H9 (cell line): ENCODE measurements around the gene FILIP1. TPM values are rescaled to one million over a fixed set of nuclear protein-coding genes. Genes with fewer than 3 reads are reported as not detected.

Experiments
- DNase-seq: peaks from one replicate; pipeline ENCODE4 v3.0.0-alpha.2; 2017
- H2AFZ ChIP-seq: one replicate; pipeline ENCODE4 v1.6.1; 2013; ENCODE audit warnings: mild to moderate bottlenecking, low read length, control low read depth, moderate library complexity
- H2AK5ac ChIP-seq: 2 replicates; pipeline ENCODE4 v1.6.1; 2013; ENCODE audit warnings: low read length, control low read depth, mixed read lengths; ENCODE audit not compliant: insufficient read length
- H2BK120ac ChIP-seq: one replicate; pipeline ENCODE4 v1.6.1; 2013; ENCODE audit warnings: low read depth, mild to moderate bottlenecking, low read length, control low read depth, inconsistent platforms; ENCODE audit not compliant: poor library complexity, severe bottlenecking
- H2BK12ac ChIP-seq: 2 replicates; pipeline ENCODE4 v1.6.1; 2013; ENCODE audit warnings: low read length, control low read depth, mixed read lengths, low read depth; ENCODE audit not compliant: insufficient read length
- H2BK15ac ChIP-seq: 2 replicates; pipeline ENCODE4 v1.6.1; 2013; ENCODE audit warnings: low read depth, low read length, control low read depth
- H2BK20ac ChIP-seq: one replicate; pipeline ENCODE4 v1.6.1; 2013; ENCODE audit warnings: low read depth, mild to moderate bottlenecking, low read length, control low read depth, inconsistent platforms; ENCODE audit not compliant: poor library complexity, severe bottlenecking
- H2BK5ac ChIP-seq: 2 replicates; pipeline ENCODE4 v1.6.1; 2013; ENCODE audit warnings: low read length, control low read depth, mixed read lengths; ENCODE audit not compliant: insufficient read length
- H3K14ac ChIP-seq: 2 replicates; pipeline ENCODE4 v1.6.1; 2013; ENCODE audit warnings: low read length, control low read depth; ENCODE audit not compliant: insufficient read depth
- H3K18ac ChIP-seq: 2 replicates; pipeline ENCODE4 v1.6.1; 2013; ENCODE audit warnings: low read depth, mild to moderate bottlenecking, mixed read lengths, low read length, control low read depth; ENCODE audit not compliant: insufficient read length
- H3K23ac ChIP-seq: 2 replicates; pipeline ENCODE4 v1.6.1; 2013; ENCODE audit warnings: low read length, control low read depth, mixed read lengths, low read depth; ENCODE audit not compliant: insufficient read length
- H3K23me2 ChIP-seq: 2 replicates; pipeline ENCODE4 v1.6.1; 2013; ENCODE audit warnings: low read depth, mild to moderate bottlenecking, mixed read lengths, low read length, control low read depth; ENCODE audit not compliant: insufficient read length, poor library complexity, severe bottlenecking
- H3K27ac ChIP-seq: 2 replicates; pipeline ENCODE4 v1.5.1; 2013; ENCODE audit warnings: low read length, control low read depth, mixed read lengths, low read depth; ENCODE audit not compliant: insufficient read length
- H3K27me3 ChIP-seq: 2 replicates; pipeline ENCODE4 v1.6.1; 2013; ENCODE audit warnings: low read length, control low read depth, inconsistent platforms; ENCODE audit not compliant: insufficient read depth
- H3K4ac ChIP-seq: 2 replicates; pipeline ENCODE4 v1.6.1; 2013; ENCODE audit warnings: low read depth, mild to moderate bottlenecking, control low read depth, inconsistent platforms, low read length, moderate library complexity
- H3K4me1 ChIP-seq: 2 replicates; pipeline ENCODE4 v1.6.1; 2013; ENCODE audit warnings: low read length, control low read depth, inconsistent platforms; ENCODE audit not compliant: insufficient read depth
- H3K4me2 ChIP-seq: 2 replicates; pipeline ENCODE4 v1.6.1; 2013; ENCODE audit warnings: low read length, control low read depth, mixed read lengths; ENCODE audit not compliant: insufficient read length, insufficient read depth
- H3K56ac ChIP-seq: 2 replicates; pipeline ENCODE4 v1.6.1; 2013; ENCODE audit warnings: low read depth, mild to moderate bottlenecking, mixed read lengths, low read length, control low read depth; ENCODE audit not compliant: insufficient read length
- H3K79me1 ChIP-seq: 2 replicates; pipeline ENCODE4 v1.6.1; 2013; ENCODE audit warnings: low read depth, mild to moderate bottlenecking, moderate library complexity, low read length, control low read depth, inconsistent platforms; ENCODE audit not compliant: insufficient read depth, poor library complexity, severe bottlenecking
- H3K79me2 ChIP-seq: 2 replicates; pipeline ENCODE4 v1.6.1; 2013; ENCODE audit warnings: low read length, control low read depth, inconsistent platforms; ENCODE audit not compliant: insufficient read depth
- H3K9ac ChIP-seq: 2 replicates; pipeline ENCODE4 v1.6.1; 2013; ENCODE audit warnings: low read length, control low read depth, mixed read lengths; ENCODE audit not compliant: insufficient read length; ENCODE audit errors: extremely low read depth
- H3K9me3 ChIP-seq: one replicate; pipeline ENCODE4 v1.6.1; 2013; ENCODE audit warnings: low read depth, low read length, inconsistent platforms; ENCODE audit not compliant: control insufficient read depth
- H3T11ph ChIP-seq: one replicate; pipeline ENCODE4 v1.6.1; 2013; ENCODE audit warnings: mild to moderate bottlenecking, low read length, control low read depth, inconsistent platforms
- H4K20me1 ChIP-seq: one replicate; pipeline ENCODE4 v1.6.1; 2013; ENCODE audit not compliant: control insufficient read depth, insufficient read length, insufficient read depth
- H4K5ac ChIP-seq: 2 replicates; pipeline ENCODE4 v1.6.1; 2013; ENCODE audit warnings: low read depth, mild to moderate bottlenecking, mixed read lengths, low read length, control low read depth; ENCODE audit not compliant: insufficient read length
- H4K8ac ChIP-seq: replicated peaks from 2 replicates; pipeline ENCODE4 v1.6.1; 2013; ENCODE audit warnings: low read length, control low read depth, mixed read lengths, low read depth; ENCODE audit not compliant: insufficient read length
- H4K91ac ChIP-seq: 2 replicates; pipeline ENCODE4 v1.6.1; 2013; ENCODE audit warnings: low read depth, mild to moderate bottlenecking, moderate library complexity, mixed read lengths, low read length, control low read depth; ENCODE audit not compliant: insufficient read length
- H3K27ac Mint-ChIP-seq, 3 experiments: 2 replicates in 2 of 3; 3 replicates in 1 of 3; pipeline ENCODE4 v1.8.0; 2020 to 2021; ENCODE audit warnings: mixed read lengths in 3 of 3, mild to moderate bottlenecking in 1 of 3, moderate library complexity in 1 of 3
- H3K27me3 Mint-ChIP-seq: 2 replicates; pipeline ENCODE4 v1.8.0; 2021; ENCODE audit warnings: low read depth, mild to moderate bottlenecking, moderate library complexity, mixed read lengths
- H3K36me3 Mint-ChIP-seq, 3 experiments: 2 replicates in 2 of 3; 3 replicates in 1 of 3; pipeline ENCODE4 v1.8.0; 2020 to 2021; ENCODE audit warnings: low read depth in 3 of 3, mixed read lengths in 3 of 3; ENCODE audit not compliant: insufficient read depth in 1 of 3
- H3K4me1 Mint-ChIP-seq, 2 experiments: 2 replicates each; pipeline ENCODE4 v1.8.0; 2020; ENCODE audit warnings: mixed read lengths in 2 of 2
- H3K4me3 Mint-ChIP-seq, 2 experiments: 2 replicates in 1 of 2; 3 replicates in 1 of 2; pipeline ENCODE4 v1.8.0; 2020 to 2021; ENCODE audit warnings: mild to moderate bottlenecking in 2 of 2, mixed read lengths in 2 of 2, moderate library complexity in 1 of 2
- H3K9me3 Mint-ChIP-seq, 2 experiments: 2 replicates in 1 of 2; 3 replicates in 1 of 2; pipeline ENCODE4 v1.8.0; 2020; ENCODE audit warnings: mild to moderate bottlenecking in 2 of 2, mixed read lengths in 2 of 2, moderate library complexity in 1 of 2
- CTCF ChIP-seq: fragments of 200-600 bp; sonication (generic); conservative IDR thresholded peaks from 3 replicates; pipeline ENCODE4 v1.8.0; 2021; ENCODE audit warnings: antibody characterized with exemption, mild to moderate bottlenecking
- WGBS: extraction: QIAGEN DNeasy Blood & Tissue Kit; methylation state at CpG from one replicate; pipeline ENCODE4 v1.1.7; 2013; ENCODE audit warnings: missing lambda C conversion rate, low lambda C conversion rate, mixed read lengths; ENCODE audit not compliant: insufficient read length; ENCODE audit errors: extremely low coverage; 5-methylcytosine and 5-hydroxymethylcytosine counted together
- total RNA-seq: library from RNA; stranded (reverse); gene quantifications from 2 replicates; pipeline ENCODE4 v1.2.1, GENCODE V29; 2021

FILIP1 gene
- total RNA-seq, 1 experiment from 2014 or later = 10.5 TPM

DNA sequence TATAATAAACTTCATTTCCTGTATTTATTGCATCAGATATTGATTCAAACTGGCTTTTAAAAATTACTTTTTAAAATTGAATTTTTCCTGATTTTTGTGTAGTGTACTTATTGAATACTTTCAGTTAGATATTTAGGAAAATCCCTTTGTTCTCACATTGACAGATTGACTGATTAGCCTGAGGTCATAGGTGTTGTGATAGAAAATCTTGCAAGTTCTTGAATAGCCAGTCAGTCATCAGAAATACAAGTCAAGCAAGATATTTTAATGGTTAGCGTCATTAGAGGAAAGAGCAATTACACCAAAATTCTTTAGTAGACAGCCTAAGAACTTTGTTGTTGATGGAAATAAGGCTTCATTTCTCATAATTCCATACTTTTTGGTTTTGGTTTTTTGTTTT lies 205.6 kb downstream of the FILIP1 start:
- H3K27me3 ChIP-seq = no peaks in the 10 kb centered on the region
- no peak overlapping the region for H2BK5ac ChIP-seq
- no peak overlapping the region for H3K18ac ChIP-seq
- H4K91ac ChIP-seq = no peak overlapping the region
- peaks cover 2% of the 10 kb centered on the region; the same call in 1 of the 2 replicates for H3K4me1 ChIP-seq
- no peak overlapping the region for H2AK5ac ChIP-seq
- no peak overlapping the region for H4K8ac ChIP-seq
- H2BK15ac ChIP-seq = no peak overlapping the region
- H3K4me2 ChIP-seq = no peak overlapping the region
- no peak overlapping the region for H3K27ac ChIP-seq
- no peaks in the 10 kb centered on the region for H3K9me3 ChIP-seq
- H3K9ac ChIP-seq = no peak overlapping the region
- no peak overlapping the region for H3T11ph ChIP-seq
- no peak overlapping the region for H3K23ac ChIP-seq
- no peak overlapping the region for H3K56ac ChIP-seq
- H2BK120ac ChIP-seq = no peak overlapping the region
- WGBS = no CpG with 5 or more reads among the region's 1 CpG
- no peaks in the 10 kb centered on the region for H3K79me1 ChIP-seq
- no peak overlapping the region for H3K4ac ChIP-seq
- no peak overlapping the region for H2AFZ ChIP-seq
- no peaks in the 10 kb centered on the region for H4K20me1 ChIP-seq
- no peak overlapping the region for H4K5ac ChIP-seq
- no peak for TF ChIP-seq CTCF
- no peaks in the 10 kb centered on the region for H3K23me2 ChIP-seq
- no peak overlapping the region for H2BK20ac ChIP-seq
- Mint-ChIP-seq H3K9me3 (no peaks in the 10 kb centered on the region), H3K36me3 (peaks cover 0 to 4% (median 2%) of the 10 kb centered on the region in 3 experiments; a peak in 2 of 7 replicates), H3K4me1 (peaks cover 29 to 35% of the 10 kb centered on the region in 2 experiments), H3K4me3 (no peak overlapping the region), H3K27me3 (no peaks in the 10 kb centered on the region), H3K27ac (peak overlapping the region in 1 of 3 experiments; percentile 12; a peak in 1 of 7 replicates)
- H2BK12ac ChIP-seq = no peak overlapping the region
- H3K79me2 ChIP-seq = peaks cover 6% of the 10 kb centered on the region; the same call in 1 of the 2 replicates
- DNase-seq = no peak
- H3K14ac ChIP-seq = no peak overlapping the region
